Suprapubic skin (tissue), 4 donors: ENCODE data around the gene PHLDB2. TPM values are rescaled to one million over a fixed set of nuclear protein-coding genes. Genes with fewer than 3 reads are reported as not detected.

Source experiments
- DNase-seq, 2 donors: peaks; one replicate each; pipeline ENCODE4 v3.0.0-alpha.2; 2019; ENCODE audit warnings: low spot score in 2 of 2
- H3K27ac ChIP-seq: fragments of 200-600 bp; sonication (generic); one replicate; pipeline ENCODE4 v1.5.1; 2019
- H3K27me3 ChIP-seq: fragments of 200-600 bp; sonication (generic); one replicate; pipeline ENCODE4 v1.5.1; 2019
- H3K36me3 ChIP-seq: fragments of 200-600 bp; sonication (generic); one replicate; pipeline ENCODE4 v1.5.1; 2019
- H3K4me1 ChIP-seq: fragments of 200-600 bp; sonication (generic); one replicate; pipeline ENCODE4 v1.5.1; 2019
- H3K4me3 ChIP-seq: fragments of 200-600 bp; sonication (generic); one replicate; pipeline ENCODE4 v1.5.1; 2019; ENCODE audit warnings: mild to moderate bottlenecking
- H3K9me3 ChIP-seq: fragments of 200-600 bp; sonication (generic); one replicate; pipeline ENCODE4 v1.5.1; 2019
- CTCF ChIP-seq, 2 donors: fragments of 200-600 bp in 1 of 2; fragments of 450-650 bp in 1 of 2; sonication (generic) in 1 of 2; IDR thresholded peaks; one replicate each; pipeline ENCODE4 v1.5.1; 2016 to 2019; ENCODE audit warnings: antibody characterized with exemption in 2 of 2, mild to moderate bottlenecking in 1 of 2, moderate library complexity in 1 of 2
- EP300 ChIP-seq: sonication (generic); formaldehyde crosslinking; IDR thresholded peaks from one replicate; pipeline ENCODE4 v1.6.1; 2017; ENCODE audit warnings: antibody characterized with exemption
- POLR2A ChIP-seq, 2 donors: fragments of 450-650 bp; IDR thresholded peaks; one replicate each; pipeline ENCODE4 v1.6.1; 2017; ENCODE audit warnings: antibody characterized with exemption in 2 of 2, mild to moderate bottlenecking in 2 of 2, moderate library complexity in 2 of 2
- POLR2AphosphoS5 ChIP-seq, 3 donors: sonication (generic); formaldehyde crosslinking; IDR thresholded peaks; one replicate each; pipeline ENCODE4 v1.6.1; 2017; ENCODE audit warnings: antibody characterized with exemption in 3 of 3
- WGBS: methylation state at CpG from one replicate; pipeline ENCODE4 v1.1.5; 2018; 5-methylcytosine and 5-hydroxymethylcytosine counted together
- total RNA-seq, 4 donors: library from RNA; depleted of rRNA; stranded (reverse); fragments of >200 nt; gene quantifications; one replicate each; pipeline ENCODE4 v1.1.0, GENCODE V29; 2016

The PHLDB2 gene
- total RNA-seq, 4 donors from 2014 or later: 39.8 to 107 (median 60.7) TPM

DNA sequence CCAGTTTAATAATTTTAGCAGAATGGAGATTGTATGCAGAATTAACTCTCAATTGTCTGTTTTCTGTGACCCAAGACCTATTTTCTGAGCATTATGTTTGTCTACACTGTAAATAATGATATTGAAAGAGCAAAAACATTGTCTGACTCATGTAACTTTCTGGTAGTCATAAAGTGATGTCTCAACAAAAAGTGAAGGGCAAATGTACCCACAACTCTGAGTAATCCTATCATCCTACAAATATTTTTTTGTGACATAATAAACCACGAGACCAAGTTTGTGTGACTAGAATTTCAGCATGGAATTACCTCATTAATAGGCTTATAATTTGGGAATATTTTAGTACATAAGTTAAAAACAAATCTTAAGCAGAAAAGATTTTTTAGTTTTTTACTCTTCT, 104.4 kb downstream of the PHLDB2 start:
- no peak overlapping the region for H3K27ac ChIP-seq
- H3K9me3 ChIP-seq: no peaks in the 10 kb centered on the region
- no peak overlapping the region for H3K4me3 ChIP-seq
- no peak for TF ChIP-seq POLR2AphosphoS5 (IDR thresholded peaks at IDR 0.05)
- no peak for TF ChIP-seq POLR2A (IDR thresholded peaks at IDR 0.05)
- TF ChIP-seq CTCF (IDR thresholded peaks at IDR 0.05): no peak
- no peak for TF ChIP-seq EP300
- no peaks in the 10 kb centered on the region for H3K27me3 ChIP-seq
- H3K36me3 ChIP-seq: peaks cover 4% of the 10 kb centered on the region
- peaks cover 7% of the 10 kb centered on the region for H3K4me1 ChIP-seq
- 67% methylated on average over 1 of the region's 1 CpG for WGBS
- no peak for DNase-seq

DNA sequence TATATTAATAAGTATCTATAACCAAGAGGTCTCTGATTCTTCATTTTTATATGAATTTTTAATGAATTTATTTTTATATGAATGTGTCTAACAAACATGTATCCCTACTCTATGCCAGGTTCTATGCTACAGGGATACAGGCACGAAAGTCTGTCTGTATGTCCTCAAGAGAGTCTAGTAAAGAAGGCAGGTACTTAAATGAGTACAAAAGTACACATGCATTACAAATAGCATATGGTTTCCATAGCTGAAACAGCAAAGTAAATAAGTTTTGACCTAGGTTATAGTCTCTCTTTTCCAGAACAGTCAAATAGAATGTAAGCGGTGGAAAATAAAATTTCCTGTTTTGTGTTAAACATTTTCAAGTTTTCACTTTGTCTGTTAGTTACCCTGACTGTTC, 106.4 kb downstream of the PHLDB2 start:
- Histone ChIP-seq H3K9me3 (no peaks in the 10 kb centered on the region), H3K27ac (no peak overlapping the region), H3K36me3 (peaks cover 4% of the 10 kb centered on the region), H3K4me1 (peaks cover 7% of the 10 kb centered on the region), H3K27me3 (no peaks in the 10 kb centered on the region), H3K4me3 (no peak overlapping the region)
- 87% methylated on average over 2 of the region's 2 CpGs for WGBS
- TF ChIP-seq CTCF (IDR thresholded peaks at IDR 0.05): no peak
- no peak for TF ChIP-seq POLR2AphosphoS5 (IDR thresholded peaks at IDR 0.05)
- TF ChIP-seq POLR2A (IDR thresholded peaks at IDR 0.05): no peak
- no peak for TF ChIP-seq EP300
- DNase-seq: no peak

DNA sequence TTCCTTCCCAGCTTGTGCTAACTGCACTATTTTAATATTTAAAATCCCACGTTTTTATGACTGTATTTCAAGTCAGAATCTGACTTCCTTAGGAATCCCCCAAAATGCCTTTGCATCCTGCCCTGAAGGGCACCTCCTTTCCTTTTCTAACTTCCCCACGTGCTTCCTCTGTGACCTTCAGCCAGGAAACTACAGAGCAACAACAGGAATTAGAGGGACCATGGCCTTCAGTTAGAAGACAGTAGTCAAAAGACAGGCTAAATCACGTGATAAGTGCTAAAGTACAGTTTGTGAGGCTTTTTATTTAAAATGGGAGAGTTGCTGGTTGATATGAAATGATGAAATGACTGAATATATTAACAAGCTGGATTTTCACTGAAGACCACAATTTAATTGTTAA, 108.0 kb downstream of the PHLDB2 start:
- WGBS: 34% methylated on average over 3 of the region's 3 CpGs
- Histone ChIP-seq H3K4me1 (peaks cover 7% of the 10 kb centered on the region), H3K36me3 (peaks cover 4% of the 10 kb centered on the region), H3K27ac (no peak overlapping the region), H3K9me3 (no peaks in the 10 kb centered on the region), H3K4me3 (no peak overlapping the region), H3K27me3 (no peaks in the 10 kb centered on the region)
- TF ChIP-seq POLR2AphosphoS5 (IDR thresholded peaks at IDR 0.05): no peak
- TF ChIP-seq EP300: no peak
- TF ChIP-seq POLR2A (IDR thresholded peaks at IDR 0.05): no peak
- TF ChIP-seq CTCF (IDR thresholded peaks at IDR 0.05): no peak
- DNase-seq: no peak

DNA sequence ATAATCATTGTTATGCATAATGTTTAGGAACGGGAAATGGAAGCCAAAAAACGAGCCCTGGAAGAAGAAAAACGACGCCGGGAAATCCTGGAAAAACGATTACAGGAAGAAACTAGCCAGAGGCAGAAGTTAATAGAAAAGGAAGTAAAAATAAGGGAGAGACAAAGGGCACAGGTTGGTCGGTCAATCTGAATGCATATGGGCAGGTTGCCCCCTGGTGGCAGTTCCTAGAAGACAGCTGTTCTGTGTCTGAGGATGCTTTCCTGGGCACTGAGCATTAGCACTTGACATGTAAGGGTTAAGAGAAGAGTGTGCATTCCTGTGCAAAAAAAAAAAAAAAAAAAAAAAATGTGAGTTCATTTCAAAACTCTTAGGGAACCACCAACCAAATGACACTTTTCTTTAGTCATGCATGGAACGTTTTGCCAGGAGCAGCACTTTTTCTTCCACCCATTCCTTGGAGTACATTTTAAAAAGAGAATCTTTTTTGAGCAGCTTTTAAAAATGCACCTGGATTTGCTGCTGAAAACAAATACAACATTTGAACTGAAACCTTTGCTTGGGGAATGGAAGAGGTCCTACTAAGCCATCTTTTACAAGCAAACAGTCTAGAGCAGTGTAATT, 108.7 kb downstream of the PHLDB2 start:
- Histone ChIP-seq H3K4me3 (no peak overlapping the region), H3K9me3 (no peaks in the 10 kb centered on the region), H3K36me3 (no peaks in the 10 kb centered on the region), H3K27me3 (no peaks in the 10 kb centered on the region), H3K4me1 (peaks cover 7% of the 10 kb centered on the region), H3K27ac (no peak overlapping the region)
- no peak for TF ChIP-seq POLR2A (IDR thresholded peaks at IDR 0.05)
- TF ChIP-seq CTCF (IDR thresholded peaks at IDR 0.05): peak; percentile 74
- WGBS: 9% methylated on average over 8 of the region's 8 CpGs
- peak; percentile 84 to 89 for DNase-seq

DNA sequence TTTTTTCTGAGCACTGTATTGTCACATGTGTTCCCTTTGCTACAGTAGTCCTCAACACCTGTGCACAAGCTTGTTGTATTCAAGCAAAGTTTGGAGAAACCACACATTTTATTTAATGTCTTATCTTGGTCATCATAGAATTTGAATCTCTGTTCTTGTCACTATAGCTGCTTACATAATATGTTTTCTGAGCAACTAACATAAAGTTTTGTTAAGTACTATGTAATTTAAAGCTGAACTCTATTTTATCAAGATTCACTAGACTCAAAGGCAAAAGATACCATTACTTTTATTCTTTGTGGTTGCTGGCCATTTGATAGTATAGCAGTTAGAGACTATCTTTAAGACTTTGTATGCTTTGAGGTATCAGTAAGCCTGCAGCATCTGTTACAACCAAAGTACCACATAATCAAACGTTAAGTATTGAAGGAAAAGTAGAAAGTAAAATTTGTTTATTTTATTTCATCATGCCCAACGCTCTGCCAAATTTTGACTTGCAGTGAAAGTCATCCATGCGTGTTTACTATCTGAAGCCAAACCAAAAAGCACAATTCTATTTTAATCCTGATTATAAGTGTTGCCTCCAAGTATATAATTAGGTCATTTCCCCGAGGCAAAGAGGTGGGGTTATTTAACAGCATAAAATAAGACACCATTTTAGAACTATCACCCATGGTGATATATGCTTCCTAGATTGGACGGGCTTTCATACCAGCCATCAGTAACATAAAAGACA, 109.4 kb downstream of the PHLDB2 start:
- Histone ChIP-seq H3K36me3 (no peaks in the 10 kb centered on the region), H3K4me3 (no peak overlapping the region), H3K9me3 (no peaks in the 10 kb centered on the region), H3K27me3 (no peaks in the 10 kb centered on the region), H3K27ac (no peak overlapping the region), H3K4me1 (peaks cover 7% of the 10 kb centered on the region)
- no peak for DNase-seq
- TF ChIP-seq EP300 (no peak), POLR2A (IDR thresholded peaks at IDR 0.05) (no peak), POLR2AphosphoS5 (IDR thresholded peaks at IDR 0.05) (no peak), CTCF (IDR thresholded peaks at IDR 0.05) (no peak)
- 42% methylated on average over 5 of the region's 5 CpGs for WGBS
